ENCODE data around the gene CA12.

DNA sequence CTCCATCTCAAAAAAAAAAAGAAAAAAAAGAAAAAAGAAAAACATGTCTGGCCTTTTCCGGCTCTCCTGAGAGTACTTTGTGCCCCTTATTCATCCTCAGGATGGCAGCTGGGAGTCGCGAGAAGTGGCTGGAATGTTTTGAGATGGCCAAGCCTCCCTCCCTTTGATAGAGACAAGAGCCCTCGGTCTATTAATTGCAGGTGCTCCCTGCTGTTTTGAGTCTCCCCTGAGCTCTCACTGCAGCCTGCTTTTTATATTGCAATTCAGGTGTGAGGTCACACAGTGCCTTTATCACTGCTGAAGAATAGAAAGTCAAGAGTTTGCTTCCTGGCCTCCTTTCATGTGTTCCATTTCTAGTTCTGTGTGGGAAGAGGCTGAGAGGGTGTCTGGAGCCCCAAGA is 10.9 kb downstream of the CA12 start:
- TF ChIP-seq, protein P1, sequence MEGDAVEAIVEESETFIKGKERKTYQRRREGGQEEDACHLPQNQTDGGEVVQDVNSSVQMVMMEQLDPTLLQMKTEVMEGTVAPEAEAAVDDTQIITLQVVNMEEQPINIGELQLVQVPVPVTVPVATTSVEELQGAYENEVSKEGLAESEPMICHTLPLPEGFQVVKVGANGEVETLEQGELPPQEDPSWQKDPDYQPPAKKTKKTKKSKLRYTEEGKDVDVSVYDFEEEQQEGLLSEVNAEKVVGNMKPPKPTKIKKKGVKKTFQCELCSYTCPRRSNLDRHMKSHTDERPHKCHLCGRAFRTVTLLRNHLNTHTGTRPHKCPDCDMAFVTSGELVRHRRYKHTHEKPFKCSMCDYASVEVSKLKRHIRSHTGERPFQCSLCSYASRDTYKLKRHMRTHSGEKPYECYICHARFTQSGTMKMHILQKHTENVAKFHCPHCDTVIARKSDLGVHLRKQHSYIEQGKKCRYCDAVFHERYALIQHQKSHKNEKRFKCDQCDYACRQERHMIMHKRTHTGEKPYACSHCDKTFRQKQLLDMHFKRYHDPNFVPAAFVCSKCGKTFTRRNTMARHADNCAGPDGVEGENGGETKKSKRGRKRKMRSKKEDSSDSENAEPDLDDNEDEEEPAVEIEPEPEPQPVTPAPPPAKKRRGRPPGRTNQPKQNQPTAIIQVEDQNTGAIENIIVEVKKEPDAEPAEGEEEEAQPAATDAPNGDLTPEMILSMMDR (conservative IDR thresholded peaks at IDR 0.05; ENCODE audit: low read depth, low read length): no peak
- TF ChIP-seq EZH2 (IDR thresholded peaks at IDR 0.05; ENCODE audit: low read length, unreplicated experiment) (no peak), EZH2phosphoT487 (IDR thresholded peaks at IDR 0.05; ENCODE audit: borderline replicate concordance, low read length) (no peak)

All from PC-3 (cell line).